K562 (cell line): ENCODE results near the gene IQSEC3. TPM values are rescaled to one million over a fixed set of nuclear protein-coding genes. Genes with fewer than 3 reads are reported as not detected.

ENCODE experiments used
- BRF2 ChIP-seq: IDR thresholded peaks from 3 replicates; pipeline ENCODE4 v1.6.1; 2011; ENCODE audit warnings: borderline replicate concordance, mild to moderate bottlenecking; ENCODE audit not compliant: insufficient read length, insufficient read depth
- CAMTA2 ChIP-seq: fragments of 250-450 bp; sonication (Bioruptor Pico); conservative IDR thresholded peaks from 2 replicates; pipeline ENCODE4 v1.5.1; 2022
- CBFB ChIP-seq: sonication (generic); formaldehyde crosslinking; IDR thresholded peaks from 2 replicates; pipeline ENCODE4 v1.4.0; 2020; ENCODE audit warnings: mild to moderate bottlenecking, missing genetic modification reagents
- CREB1 ChIP-seq, 2 experiments: sonication (generic) in 1 of 2; formaldehyde crosslinking in 1 of 2; IDR thresholded peaks; 2 replicates each; pipeline versions ENCODE4 v1.6.1 to v1.8.0; 2012 to 2022; ENCODE audit warnings: inconsistent platforms in 1 of 2, mild to moderate bottlenecking in 1 of 2, missing genetic modification reagents in 1 of 2, moderate library complexity in 1 of 2
- ESRRB ChIP-seq: fragments of 250-450 bp; sonication (Bioruptor Pico); IDR thresholded peaks from 2 replicates; pipeline ENCODE4 v1.5.0; 2020; ENCODE audit warnings: mild to moderate bottlenecking, moderate library complexity, borderline replicate concordance
- FOXK1 ChIP-seq: sonication (generic); formaldehyde crosslinking; IDR thresholded peaks from 2 replicates; pipeline ENCODE4 v1.8.0; 2022; ENCODE audit warnings: missing genetic modification reagents, mild to moderate bottlenecking, borderline replicate concordance
- HNRNPL ChIP-seq: fragments of 200-400 bp; formaldehyde crosslinking; IDR thresholded peaks from 2 replicates; pipeline ENCODE4 v1.6.1; 2017; ENCODE audit warnings: low read depth, mild to moderate bottlenecking, low read length
- MLLT1 ChIP-seq, 2 experiments: fragments of 450-650 bp; IDR thresholded peaks; 2 replicates each; pipeline ENCODE4 v1.6.1; 2016
- POLR2AphosphoS5 ChIP-seq: IDR thresholded peaks from 2 replicates; pipeline ENCODE4 v1.6.1; 2011; ENCODE audit warnings: mild to moderate bottlenecking, low read depth, low read length, moderate library complexity; ENCODE audit not compliant: control insufficient read depth, insufficient read depth
- RBM25 ChIP-seq: fragments of 200-400 bp; formaldehyde crosslinking; IDR thresholded peaks from 2 replicates; pipeline ENCODE4 v1.6.1; 2018; ENCODE audit warnings: low read length, low read depth, moderate library complexity; ENCODE audit not compliant: severe bottlenecking
- SRF ChIP-seq, 2 experiments: fragments of 250-450, 450-650 bp in 1 of 2; sonication (Bioruptor Pico) in 1 of 2; sonication (generic) in 1 of 2; formaldehyde crosslinking; IDR thresholded peaks; 2 replicates each; pipeline versions ENCODE4 v1.5.0 to v1.5.1; 2020 to 2022; ENCODE audit warnings: mild to moderate bottlenecking in 1 of 2, missing genetic modification reagents in 1 of 2
- ZFP36 ChIP-seq: fragments of 150-350 bp; IDR thresholded peaks from 2 replicates; pipeline ENCODE4 v1.6.1; 2018; ENCODE audit warnings: low read length, low read depth; ENCODE audit not compliant: partially characterized antibody
- ZNF143 ChIP-seq: sonication (generic); formaldehyde crosslinking; IDR thresholded peaks from 2 replicates; pipeline ENCODE4 v1.9.0; 2022; ENCODE audit warnings: mild to moderate bottlenecking, missing genetic modification reagents
- ZNF316 ChIP-seq: fragments of 450-650 bp; IDR thresholded peaks from 2 replicates; pipeline ENCODE4 v1.6.1; 2016
- ZNF354B ChIP-seq: fragments of 250-450 bp; sonication (Bioruptor Pico); IDR thresholded peaks from 2 replicates; pipeline ENCODE4 v1.4.0; 2020
- polyA plus RNA-seq, 8 experiments: library from polyadenylated mRNA; depleted of rRNA in 4 of 8; stranded (reverse) in 5 of 8; unstranded in 3 of 8; fragments of >200 nt; fragmentation: Nextera tagmentation in 2 of 8; fragmentation: Illumina TruSeq in 1 of 8; extraction: Ambion mirVana in 2 of 8; extraction: Trizol in 1 of 8; gene quantifications; 2 replicates each; pipeline versions ENCODE4 v1.2.1 to v1.2.3, GENCODE V29; 2011 to 2014; ENCODE audit warnings: inconsistent platforms in 1 of 8, missing spikeins in 1 of 8
- total RNA-seq, 7 experiments: library from RNA; depleted of rRNA in 6 of 7; stranded (reverse); fragments of >200 nt in 6 of 7; fragmentation: Illumina TruSeq in 2 of 7; extraction: Trizol in 2 of 7; gene quantifications; 2 replicates each; pipeline versions ENCODE4 v1.2.1 to v1.2.3, GENCODE V29; 2011 to 2021; ENCODE audit warnings: low replicate concordance in 1 of 7
- TF ChIP-seq, protein P1 (sequence below): fragments of 250-450 bp; sonication (Bioruptor Pico); IDR thresholded peaks from 2 replicates; pipeline ENCODE4 v1.4.0; 2020; ENCODE audit warnings: mild to moderate bottlenecking, moderate library complexity

IQSEC3 gene
- total and polyA plus RNA-seq, 9 of the 15 experiments (the other 6 are each of a cell fraction or from before 2014, with no cell fraction given), result under 0.01 to 0.25 (median 0.08) TPM; not detected in 3

DNA sequence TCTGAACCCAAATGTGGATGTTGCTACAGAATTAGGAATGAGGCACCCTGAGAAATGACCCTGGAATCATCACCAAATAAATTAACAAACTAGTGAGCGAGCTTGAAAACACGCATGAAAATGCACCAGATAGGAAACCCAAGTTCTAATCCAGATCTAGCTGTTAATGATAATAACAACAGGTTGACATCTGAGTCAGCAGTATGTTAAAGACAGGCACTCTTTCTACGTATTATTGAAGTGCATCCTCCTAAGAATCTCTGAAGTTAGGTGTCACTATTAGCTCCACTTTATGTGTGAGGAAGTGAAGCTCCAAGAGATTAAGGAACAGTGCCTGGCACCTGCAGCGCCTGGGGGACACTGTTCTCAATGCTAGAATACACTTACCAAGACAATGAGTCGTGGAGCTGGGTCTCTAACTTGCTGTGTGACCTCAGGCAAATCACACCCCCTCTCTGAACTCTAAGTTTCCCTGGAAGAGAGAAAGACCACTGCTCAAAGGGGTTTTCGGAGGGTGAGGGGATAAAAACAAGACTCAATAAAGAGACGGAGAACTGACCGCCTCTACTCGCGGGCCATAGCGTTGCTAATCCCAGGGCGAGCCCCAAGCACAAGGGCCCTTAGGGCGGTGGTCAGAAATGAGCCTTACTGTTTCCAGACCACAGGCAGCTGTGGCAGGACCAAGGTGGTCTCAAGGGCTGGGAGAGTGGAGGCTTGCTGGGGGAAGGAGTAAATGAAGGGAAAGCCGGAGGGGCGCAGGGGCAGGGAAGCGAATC, 145.3 kb downstream of the IQSEC3 start (continued):
- TF ChIP-seq ZNF354B, result no peak
- TF ChIP-seq MLLT1 (IDR thresholded peaks at IDR 0.05), result no peak
- TF ChIP-seq, protein P1, sequence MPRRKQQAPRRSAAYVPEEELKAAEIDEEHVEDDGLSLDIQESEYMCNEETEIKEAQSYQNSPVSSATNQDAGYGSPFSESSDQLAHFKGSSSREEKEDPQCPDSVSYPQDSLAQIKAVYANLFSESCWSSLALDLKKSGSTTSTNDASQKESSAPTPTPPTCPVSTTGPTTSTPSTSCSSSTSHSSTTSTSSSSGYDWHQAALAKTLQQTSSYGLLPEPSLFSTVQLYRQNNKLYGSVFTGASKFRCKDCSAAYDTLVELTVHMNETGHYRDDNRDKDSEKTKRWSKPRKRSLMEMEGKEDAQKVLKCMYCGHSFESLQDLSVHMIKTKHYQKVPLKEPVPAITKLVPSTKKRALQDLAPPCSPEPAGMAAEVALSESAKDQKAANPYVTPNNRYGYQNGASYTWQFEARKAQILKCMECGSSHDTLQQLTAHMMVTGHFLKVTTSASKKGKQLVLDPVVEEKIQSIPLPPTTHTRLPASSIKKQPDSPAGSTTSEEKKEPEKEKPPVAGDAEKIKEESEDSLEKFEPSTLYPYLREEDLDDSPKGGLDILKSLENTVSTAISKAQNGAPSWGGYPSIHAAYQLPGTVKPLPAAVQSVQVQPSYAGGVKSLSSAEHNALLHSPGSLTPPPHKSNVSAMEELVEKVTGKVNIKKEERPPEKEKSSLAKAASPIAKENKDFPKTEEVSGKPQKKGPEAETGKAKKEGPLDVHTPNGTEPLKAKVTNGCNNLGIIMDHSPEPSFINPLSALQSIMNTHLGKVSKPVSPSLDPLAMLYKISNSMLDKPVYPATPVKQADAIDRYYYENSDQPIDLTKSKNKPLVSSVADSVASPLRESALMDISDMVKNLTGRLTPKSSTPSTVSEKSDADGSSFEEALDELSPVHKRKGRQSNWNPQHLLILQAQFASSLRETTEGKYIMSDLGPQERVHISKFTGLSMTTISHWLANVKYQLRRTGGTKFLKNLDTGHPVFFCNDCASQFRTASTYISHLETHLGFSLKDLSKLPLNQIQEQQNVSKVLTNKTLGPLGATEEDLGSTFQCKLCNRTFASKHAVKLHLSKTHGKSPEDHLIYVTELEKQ (CRISPR knock-in tag), result no peak
- no peak for TF ChIP-seq POLR2AphosphoS5
- TF ChIP-seq ZNF143 (CRISPR knock-in tag), result no peak
- no peak for TF ChIP-seq CAMTA2 (CRISPR knock-in tag)
- no peak for TF ChIP-seq BRF2
- no peak for TF ChIP-seq SRF (CRISPR knock-in tag; IDR thresholded peaks at IDR 0.05)
- no peak for TF ChIP-seq ESRRB (CRISPR knock-in tag)
- peak; percentile 35 for TF ChIP-seq RBM25
- no peak for TF ChIP-seq FOXK1 (CRISPR knock-in tag)
- TF ChIP-seq ZNF316, result peak; percentile 59
- no peak for TF ChIP-seq HNRNPL
- peak; percentile 30 for TF ChIP-seq ZFP36
- no peak for TF ChIP-seq CBFB (CRISPR knock-in tag)
- TF ChIP-seq CREB1 (IDR thresholded peaks at IDR 0.05), result no peak
- no peak for TF ChIP-seq CREB1 (CRISPR knock-in tag; IDR thresholded peaks at IDR 0.05)
